Erythroblast (primary cell): ENCODE measurements around the gene BSDC1.
A peak's percentile ranks its signal among the peaks of the same experiment; 100 is the strongest.
"Not testable (repeated sequence)": the region's sequence is repeated elsewhere in the genome, so short reads cannot be mapped to it uniquely, and the experiment has no call there.

ENCODE experiments used
- DNase-seq, 2 experiments: peaks; one replicate each; lab custom pipeline; 2025; lab: John Stamatoyannopoulos, UW
- GATA1 ChIP-seq: IDR thresholded peaks from 2 replicates; pipeline ENCODE4 v1.6.1; 2011; ENCODE audit warnings: low read depth, mild to moderate bottlenecking, control low read depth, low read length, moderate library complexity
- POLR2A ChIP-seq: IDR thresholded peaks from 2 replicates; pipeline ENCODE4 v1.6.1; 2011; ENCODE audit warnings: mild to moderate bottlenecking, low read length

Gene BSDC1

GRCh38 chr1:32394141-32394889, at the start of gene BSDC1:
Gene BSDC1 (minus strand): TSS chr1:32394441. CDS start chr1:32394414, 27 bp downstream.
- TF ChIP-seq POLR2A (peak; percentile 98), GATA1 (no peak)
- DNase-seq: peak; percentile 99

- DNase-seq: not testable (repeated sequence)
Observed at GRCh38 chr1:32441467-32441866, 47.2 kb upstream of the BSDC1 start.

- DNase-seq: not testable (repeated sequence)
Observed at GRCh38 chr1:32438777-32439176, 44.5 kb upstream of the BSDC1 start.

GRCh38 chr1:32438136-32438535, 43.9 kb upstream of the BSDC1 start:
- no peak for DNase-seq
- TF ChIP-seq GATA1 (no peak), POLR2A (no peak)

- TF ChIP-seq GATA1: no peak
- no peak for TF ChIP-seq POLR2A
- DNase-seq: no peak
Observed at GRCh38 chr1:32431736-32432400, 37.6 kb upstream of the BSDC1 start.

- no peak for DNase-seq
- TF ChIP-seq POLR2A: no peak
- no peak for TF ChIP-seq GATA1
Observed at GRCh38 chr1:32427264-32427963, 33.2 kb upstream of the BSDC1 start.

- TF ChIP-seq GATA1 (no peak), POLR2A (no peak)
- DNase-seq: no peak
Observed at GRCh38 chr1:32426489-32427255, 32.4 kb upstream of the BSDC1 start.

- DNase-seq: no peak
- TF ChIP-seq GATA1 (no peak), POLR2A (no peak)
Observed at GRCh38 chr1:32421775-32422174, 27.5 kb upstream of the BSDC1 start.

- DNase-seq: no peak
- no peak for TF ChIP-seq POLR2A
- no peak for TF ChIP-seq GATA1
Observed at GRCh38 chr1:32414186-32414886, 20.1 kb upstream of the BSDC1 start.

- no peak for TF ChIP-seq POLR2A
- TF ChIP-seq GATA1: no peak
- peak; percentile 82 to 91 for DNase-seq
Observed at GRCh38 chr1:32413507-32414185, 19.4 kb upstream of the BSDC1 start.

- TF ChIP-seq GATA1 (no peak), POLR2A (no peak)
- no peak for DNase-seq
Observed at GRCh38 chr1:32411261-32411660, 17.0 kb upstream of the BSDC1 start.

- no peak for DNase-seq
- TF ChIP-seq GATA1: no peak
- TF ChIP-seq POLR2A: no peak
Observed at GRCh38 chr1:32406629-32407111, 12.4 kb upstream of the BSDC1 start.
